Measurements from ENCODE around the gene RBM42. TPM values are rescaled to one million over a fixed set of nuclear protein-coding genes. Genes with fewer than 3 reads are reported as not detected.
A peak's percentile ranks its signal among the peaks of the same experiment; 100 is the strongest.
"Not testable (repeated sequence)": the region's sequence is repeated elsewhere in the genome, so short reads cannot be mapped to it uniquely, and the experiment has no call there.

RBM42 gene
- 10 to 100 TPM; 69.3 to 79.0 TPM for total RNA-seq

- DNase-seq (ENCODE audit: low spot score in 2 of 2): peak; percentile 94 to 96
- Mint-ChIP-seq H3K36me3 (peaks cover 20 to 32% of the 10 kb centered on the region in 2 donors), H3K27ac (peak within 1 kb of the TSS; percentile 94 to 100), H3K9me3 (no peaks in the 10 kb centered on the region)
- ATAC-seq: peak; percentile 100
Measured at GRCh38 chr19:35628565-35629331, at the start of gene RBM42. Gene RBM42 (plus strand): TSS chr19:35629036. CDS start chr19:35629154, 118 bp downstream.

GRCh38 chr19:35582760-35583159, 46.1 kb upstream of the RBM42 start:
- DNase-seq (ENCODE audit: low spot score in 2 of 2): no peak
- no peak for ATAC-seq
- H3K27ac Mint-ChIP-seq: no peak overlapping the region
- peaks cover 0 to 5% of the 10 kb centered on the region in 2 donors for H3K9me3 Mint-ChIP-seq
- peaks cover 2% of the 10 kb centered on the region in 2 donors for H3K36me3 Mint-ChIP-seq

GRCh38 chr19:35585848-35586247, 43.0 kb upstream of the RBM42 start, which contains the start of gene PMIS2:
Gene PMIS2 (plus strand): TSS chr19:35586173. CDS start chr19:35586260, 87 bp downstream.
- Mint-ChIP-seq H3K36me3 (no peaks in the 10 kb centered on the region), H3K9me3 (peaks cover 0 to 5% of the 10 kb centered on the region in 2 donors), H3K27ac (no peak within 1 kb of the TSS)
- ATAC-seq (peak in 1 of 2 donors; percentile 65), DNase-seq (ENCODE audit: low spot score in 2 of 2) (no peak)

- H3K9me3 Mint-ChIP-seq: peaks cover 0 to 5% of the 10 kb centered on the region in 2 donors
- no peaks in the 10 kb centered on the region for H3K36me3 Mint-ChIP-seq
- DNase-seq (ENCODE audit: low spot score in 2 of 2) (no peak), ATAC-seq (no peak)
- no peak overlapping the region for H3K27ac Mint-ChIP-seq
Measured at GRCh38 chr19:35587321-35587720, 41.5 kb upstream of the RBM42 start.

- H3K27ac Mint-ChIP-seq: no peak overlapping the region
- DNase-seq (ENCODE audit: low spot score in 2 of 2): no peak
- ATAC-seq: no peak
- H3K9me3 Mint-ChIP-seq: no peaks in the 10 kb centered on the region
- H3K36me3 Mint-ChIP-seq: no peaks in the 10 kb centered on the region
Measured at GRCh38 chr19:35590875-35591274, 38.0 kb upstream of the RBM42 start.

GRCh38 chr19:35592226-35592625, 36.6 kb upstream of the RBM42 start:
- ATAC-seq: no peak
- no peak for DNase-seq (ENCODE audit: low spot score in 2 of 2)
- H3K36me3 Mint-ChIP-seq: no peaks in the 10 kb centered on the region
- H3K9me3 Mint-ChIP-seq: no peaks in the 10 kb centered on the region
- H3K27ac Mint-ChIP-seq: peak overlapping the region in 1 of 2 donors; percentile 50

- not testable (repeated sequence) for H3K9me3 Mint-ChIP-seq; H3K36me3 Mint-ChIP-seq; DNase-seq (ENCODE audit: low spot score in 2 of 2); ATAC-seq; H3K27ac Mint-ChIP-seq
Measured at GRCh38 chr19:35595026-35595425, 33.8 kb upstream of the RBM42 start.

- DNase-seq (ENCODE audit: low spot score in 2 of 2): no peak
- H3K9me3 Mint-ChIP-seq: no peaks in the 10 kb centered on the region
- no peak for ATAC-seq
- H3K27ac Mint-ChIP-seq: peak overlapping the region in 1 of 2 donors; percentile 11
- H3K36me3 Mint-ChIP-seq: no peaks in the 10 kb centered on the region
Measured at GRCh38 chr19:35595928-35596327, 32.9 kb upstream of the RBM42 start.

GRCh38 chr19:35596366-35596999, 32.4 kb upstream of the RBM42 start:
- no peaks in the 10 kb centered on the region for H3K9me3 Mint-ChIP-seq
- DNase-seq (ENCODE audit: low spot score in 2 of 2) (peak in 1 of 2 donors; percentile 20), ATAC-seq (peak; percentile 89 to 93)
- peak overlapping the region; percentile 11 to 60 for H3K27ac Mint-ChIP-seq
- H3K36me3 Mint-ChIP-seq: no peaks in the 10 kb centered on the region

- ATAC-seq: no peak
- peaks cover 0 to 3% of the 10 kb centered on the region in 2 donors for H3K36me3 Mint-ChIP-seq
- H3K9me3 Mint-ChIP-seq: no peaks in the 10 kb centered on the region
- no peak overlapping the region for H3K27ac Mint-ChIP-seq
- no peak for DNase-seq (ENCODE audit: low spot score in 2 of 2)
Measured at GRCh38 chr19:35601971-35602370, 26.9 kb upstream of the RBM42 start.

- not testable (repeated sequence) for H3K27ac Mint-ChIP-seq; ATAC-seq; DNase-seq (ENCODE audit: low spot score in 2 of 2)
- Mint-ChIP-seq H3K36me3 (peaks cover 8 to 22% of the 10 kb centered on the region in 2 donors), H3K9me3 (peaks cover 0 to 12% of the 10 kb centered on the region in 2 donors)
Measured at GRCh38 chr19:35604436-35604835, 24.4 kb upstream of the RBM42 start.

- not testable (repeated sequence) for H3K27ac Mint-ChIP-seq; DNase-seq (ENCODE audit: low spot score in 2 of 2); ATAC-seq
- Mint-ChIP-seq H3K36me3 (peaks cover 8 to 22% of the 10 kb centered on the region in 2 donors), H3K9me3 (peaks cover 0 to 12% of the 10 kb centered on the region in 2 donors)
Measured at GRCh38 chr19:35607170-35607569, 21.7 kb upstream of the RBM42 start.

- Mint-ChIP-seq H3K27ac (no peak overlapping the region), H3K36me3 (peaks cover 8 to 22% of the 10 kb centered on the region in 2 donors), H3K9me3 (peaks cover 0 to 12% of the 10 kb centered on the region in 2 donors)
- ATAC-seq (no peak), DNase-seq (ENCODE audit: low spot score in 2 of 2) (no peak)
Measured at GRCh38 chr19:35607661-35608060, 21.2 kb upstream of the RBM42 start.

- DNase-seq (ENCODE audit: low spot score in 2 of 2): no peak
Measured at GRCh38 chr19:35608251-35608650, 20.6 kb upstream of the RBM42 start.

GRCh38 chr19:35609851-35610353, 18.9 kb upstream of the RBM42 start:
- H3K9me3 Mint-ChIP-seq: peaks cover 0 to 12% of the 10 kb centered on the region in 2 donors
- no peak for DNase-seq (ENCODE audit: low spot score in 2 of 2)
- peaks cover 9 to 22% of the 10 kb centered on the region in 2 donors for H3K36me3 Mint-ChIP-seq
- H3K27ac Mint-ChIP-seq: peak overlapping the region in 1 of 2 donors; percentile 85
- ATAC-seq: peak in 1 of 2 donors; percentile 53

More at GRCh38 chr19:35608251-35608650, 20.6 kb upstream of the RBM42 start:
- Mint-ChIP-seq H3K9me3 (peaks cover 0 to 12% of the 10 kb centered on the region in 2 donors), H3K27ac (peak overlapping the region in 1 of 2 donors; percentile 85), H3K36me3 (peaks cover 8 to 22% of the 10 kb centered on the region in 2 donors)
- ATAC-seq: no peak

- ATAC-seq (no peak), DNase-seq (ENCODE audit: low spot score in 2 of 2) (no peak)
- peak overlapping the region; percentile 92 to 96 for H3K27ac Mint-ChIP-seq
- peaks cover 0 to 12% of the 10 kb centered on the region in 2 donors for H3K9me3 Mint-ChIP-seq
- H3K36me3 Mint-ChIP-seq: peaks cover 16 to 17% of the 10 kb centered on the region in 2 donors
Measured at GRCh38 chr19:35612224-35612558, 16.6 kb upstream of the RBM42 start.
